Esophagus muscularis mucosa (tissue), 4 donors: Measurements from ENCODE around the gene ST6GAL2. TPM values are rescaled to one million over a fixed set of nuclear protein-coding genes. Genes with fewer than 3 reads are reported as not detected.

Experiments
- DNase-seq: peaks from one replicate; pipeline ENCODE4 v3.0.0-alpha.2; 2017; ENCODE audit errors: extremely low spot score
- H3K27ac ChIP-seq, 4 donors: fragments of 200-600 bp; sonication (generic); replicated peaks in 1 of 4; 1 replicate in 3 of 4; 2 replicates in 1 of 4; pipeline ENCODE4 v1.5.1; 2016 to 2019; ENCODE audit warnings: mild to moderate bottlenecking in 1 of 4
- H3K27me3 ChIP-seq, 4 donors: fragments of 200-600 bp; sonication (generic); one replicate each; pipeline versions ENCODE4 v1.5.1 to v1.6.0; 2016 to 2019
- H3K36me3 ChIP-seq, 4 donors: fragments of 200-600 bp; sonication (generic); one replicate each; pipeline ENCODE4 v1.5.1; 2016 to 2019
- H3K4me1 ChIP-seq, 4 donors: fragments of 200-600 bp; sonication (generic); one replicate each; pipeline ENCODE4 v1.5.1; 2016 to 2019
- H3K4me3 ChIP-seq, 4 donors: fragments of 200-600 bp; sonication (generic); 1 replicate in 2 of 4; 2 replicates in 2 of 4; pipeline ENCODE4 v1.5.1; 2016 to 2019; ENCODE audit warnings: mild to moderate bottlenecking in 4 of 4, moderate library complexity in 1 of 4
- H3K9me3 ChIP-seq, 4 donors: fragments of 200-600 bp; sonication (generic); 1 replicate in 3 of 4; 2 replicates in 1 of 4; pipeline ENCODE4 v1.5.1; 2016 to 2019
- CTCF ChIP-seq, 3 experiments: fragments of 200-600 bp in 2 of 3; fragments of 450-650 bp in 1 of 3; sonication (generic) in 2 of 3; IDR thresholded peaks; one replicate each; pipeline ENCODE4 v1.5.1; 2017 to 2019; ENCODE audit warnings: antibody characterized with exemption in 3 of 3, mild to moderate bottlenecking in 2 of 3, moderate library complexity in 1 of 3
- EP300 ChIP-seq: sonication (generic); formaldehyde crosslinking; IDR thresholded peaks from one replicate; pipeline ENCODE4 v1.6.1; 2017; ENCODE audit warnings: antibody characterized with exemption
- POLR2A ChIP-seq: fragments of 450-650 bp; IDR thresholded peaks from one replicate; pipeline ENCODE4 v1.6.1; 2017; ENCODE audit warnings: antibody characterized with exemption, moderate library complexity, mild to moderate bottlenecking, low read depth
- POLR2AphosphoS5 ChIP-seq, 2 donors: sonication (generic); formaldehyde crosslinking; IDR thresholded peaks; one replicate each; pipeline ENCODE4 v1.6.1; 2017; ENCODE audit warnings: antibody characterized with exemption in 2 of 2
- WGBS: methylation state at CpG from one replicate; pipeline ENCODE4 v1.1.5; 2018; 5-methylcytosine and 5-hydroxymethylcytosine counted together
- intact Hi-C: fragments of 100-400 bp; cut with DNase I; formaldehyde crosslinking; loops from one replicate; pipeline ENCODE4 v1.15.1; 2023
- total RNA-seq, 4 donors: library from RNA; depleted of rRNA; stranded (reverse); fragments of >200 nt; gene quantifications; one replicate each; pipeline versions ENCODE4 v1.1.0 to v1.2.1, GENCODE V29; 2016

ST6GAL2 gene
- total RNA-seq, 4 donors from 2014 or later: 3.6 to 20.9 (median 7.5) TPM

DNA sequence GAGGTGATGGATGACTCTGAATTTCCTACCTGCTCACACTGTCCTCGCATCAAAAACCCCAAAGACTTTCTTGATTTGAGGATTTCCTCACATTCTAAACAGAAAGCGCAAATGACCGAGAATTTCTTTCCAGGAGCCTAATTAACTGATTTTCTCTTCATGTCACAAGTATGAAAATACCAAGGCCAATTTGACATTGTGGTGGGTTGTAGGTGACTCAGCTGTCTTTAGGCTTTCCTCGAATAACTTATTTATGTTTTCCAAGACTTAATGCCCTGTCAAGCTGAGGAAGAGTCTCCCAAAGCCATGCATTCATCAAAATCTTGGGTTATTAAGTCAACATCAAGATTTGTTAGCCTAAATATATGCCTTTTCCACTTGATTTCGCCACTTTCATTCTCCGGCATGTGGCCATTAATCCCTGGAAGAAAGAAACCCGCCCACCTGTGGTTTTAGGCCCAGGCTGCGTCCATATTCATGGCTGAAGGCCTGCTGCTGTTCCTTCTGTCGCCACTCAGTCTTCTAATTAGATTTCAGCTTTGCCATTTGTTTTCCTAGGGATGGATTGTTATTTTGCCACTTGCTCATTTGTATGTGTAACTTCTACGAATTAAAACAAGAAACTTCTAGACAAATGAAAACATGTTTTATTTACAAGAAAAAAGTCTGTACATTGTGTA lies 84.9 kb downstream of the ST6GAL2 start:
- no peak for TF ChIP-seq CTCF (IDR thresholded peaks at IDR 0.05)
- TF ChIP-seq POLR2A: no peak
- TF ChIP-seq POLR2AphosphoS5 (IDR thresholded peaks at IDR 0.05): no peak
- TF ChIP-seq EP300: no peak
- H3K4me3 ChIP-seq: no peak overlapping the region
- H3K36me3 ChIP-seq: no peaks in the 10 kb centered on the region
- intact Hi-C loops: no loop called here
- no peak overlapping the region for H3K27ac ChIP-seq
- no peaks in the 10 kb centered on the region for H3K4me1 ChIP-seq
- no peaks in the 10 kb centered on the region for H3K27me3 ChIP-seq
- peak; percentile 83 for DNase-seq
- 74% methylated on average over 10 of the region's 10 CpGs for WGBS
- H3K9me3 ChIP-seq: no peaks in the 10 kb centered on the region

DNA sequence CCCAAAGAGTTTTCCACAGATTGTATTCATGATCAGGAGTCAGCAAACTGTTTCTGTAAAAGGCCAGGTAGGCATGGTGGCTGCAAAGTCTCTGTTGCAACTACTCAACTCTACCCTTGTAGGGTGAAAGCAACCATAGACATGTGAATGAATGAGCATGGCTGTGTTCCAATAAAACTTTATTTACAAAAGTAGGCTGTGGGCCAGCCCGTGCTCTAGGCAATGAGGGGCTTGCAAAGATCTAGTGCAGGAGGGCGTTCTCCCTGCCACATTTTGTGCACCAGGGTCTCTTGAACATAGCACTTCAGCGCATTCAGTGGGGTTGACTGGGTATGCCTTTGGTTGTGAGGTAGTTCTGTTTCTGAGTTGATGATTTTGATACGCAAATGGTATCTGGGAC lies 85.8 kb downstream of the ST6GAL2 start:
- intact Hi-C loops: no loop called here
- DNase-seq: peak; percentile 77
- H3K9me3 ChIP-seq: no peaks in the 10 kb centered on the region
- H3K27ac ChIP-seq: no peak overlapping the region
- TF ChIP-seq EP300 (no peak), POLR2A (no peak), CTCF (IDR thresholded peaks at IDR 0.05) (no peak), POLR2AphosphoS5 (IDR thresholded peaks at IDR 0.05) (no peak)
- H3K4me3 ChIP-seq: no peak overlapping the region
- H3K36me3 ChIP-seq: no peaks in the 10 kb centered on the region
- 95% methylated on average over 3 of the region's 4 CpGs for WGBS
- no peaks in the 10 kb centered on the region for H3K27me3 ChIP-seq
- H3K4me1 ChIP-seq: no peaks in the 10 kb centered on the region

- Histone ChIP-seq H3K36me3 (no peaks in the 10 kb centered on the region), H3K4me1 (no peaks in the 10 kb centered on the region), H3K27ac (no peak overlapping the region), H3K4me3 (no peak overlapping the region), H3K9me3 (no peaks in the 10 kb centered on the region), H3K27me3 (no peaks in the 10 kb centered on the region)
- intact Hi-C loops: no loop called here
- DNase-seq: no peak
- TF ChIP-seq POLR2A: no peak
- TF ChIP-seq POLR2AphosphoS5 (IDR thresholded peaks at IDR 0.05): no peak
- no peak for TF ChIP-seq CTCF (IDR thresholded peaks at IDR 0.05)
- 78% methylated on average over 5 of the region's 5 CpGs for WGBS
These were observed 87.0 kb downstream of the ST6GAL2 start for GRCh38 chr2:106798826-106799552.

GRCh38 chr2:106797494-106797893 lies 88.5 kb downstream of the ST6GAL2 start:
- Histone ChIP-seq H3K4me1 (no peaks in the 10 kb centered on the region), H3K9me3 (no peaks in the 10 kb centered on the region), H3K4me3 (no peak overlapping the region), H3K27me3 (no peaks in the 10 kb centered on the region), H3K36me3 (no peaks in the 10 kb centered on the region), H3K27ac (no peak overlapping the region)
- intact Hi-C loops: no loop called here
- no peak for DNase-seq
- TF ChIP-seq EP300 (no peak), CTCF (IDR thresholded peaks at IDR 0.05) (no peak)
- 84% methylated on average over 5 of the region's 5 CpGs for WGBS
